Effector memory CD4-positive, alpha-beta T cell (primary cell): ENCODE measurements around the gene SPECC1L.

ENCODE experiments used
- DNase-seq, 3 donors: peaks; one replicate each; pipeline ENCODE4 v3.0.0-alpha.2; 2020
- H3K27ac ChIP-seq: 2 replicates; pipeline ENCODE4 v1.7.0; 2013; ENCODE audit warnings: mild to moderate bottlenecking, low read length, moderate library complexity; ENCODE audit not compliant: insufficient read depth, poor library complexity, severe bottlenecking
- H3K27me3 ChIP-seq: replicated peaks from 2 replicates; pipeline ENCODE4 v1.7.0; 2013; ENCODE audit warnings: mild to moderate bottlenecking, low read length; ENCODE audit not compliant: insufficient read depth, control insufficient read depth, poor library complexity, severe bottlenecking
- H3K36me3 ChIP-seq: 2 replicates; pipeline ENCODE4 v1.7.0; 2013; ENCODE audit warnings: mild to moderate bottlenecking, low read length, moderate library complexity; ENCODE audit not compliant: control insufficient read depth, insufficient read depth
- H3K4me1 ChIP-seq: 2 replicates; pipeline ENCODE4 v1.7.0; 2013; ENCODE audit warnings: low read length, mild to moderate bottlenecking; ENCODE audit not compliant: control insufficient read depth, insufficient read depth, poor library complexity, severe bottlenecking
- H3K4me3 ChIP-seq: 2 replicates; pipeline ENCODE4 v1.7.0; 2013; ENCODE audit warnings: low read length, low read depth, mild to moderate bottlenecking; ENCODE audit not compliant: insufficient read depth, poor library complexity, severe bottlenecking
- H3K9me3 ChIP-seq: 2 replicates; pipeline ENCODE4 v1.7.0; 2013; ENCODE audit warnings: mild to moderate bottlenecking, low read length, moderate library complexity; ENCODE audit not compliant: control insufficient read depth

SPECC1L gene

GRCh38 chr22:24409707-24410106 lies 139.1 kb downstream of the SPECC1L start:
- no peaks in the 10 kb centered on the region for H3K9me3 ChIP-seq
- no peaks in the 10 kb centered on the region for H3K27me3 ChIP-seq
- DNase-seq: no peak
- no peaks in the 10 kb centered on the region for H3K4me1 ChIP-seq
- no peak overlapping the region for H3K4me3 ChIP-seq
- no peak overlapping the region for H3K27ac ChIP-seq
- H3K36me3 ChIP-seq: peaks cover 24% of the 10 kb centered on the region

- DNase-seq: no peak
- Histone ChIP-seq H3K4me1 (no peaks in the 10 kb centered on the region), H3K4me3 (no peak overlapping the region), H3K27ac (peak overlapping the region; percentile 4), H3K9me3 (no peaks in the 10 kb centered on the region), H3K36me3 (peaks cover 29% of the 10 kb centered on the region), H3K27me3 (no peaks in the 10 kb centered on the region)
These were observed 139.7 kb downstream of the SPECC1L start for GRCh38 chr22:24410110-24410856.

- Histone ChIP-seq H3K4me1 (no peaks in the 10 kb centered on the region), H3K27ac (no peak overlapping the region), H3K4me3 (no peak overlapping the region), H3K27me3 (no peaks in the 10 kb centered on the region), H3K36me3 (peaks cover 31% of the 10 kb centered on the region), H3K9me3 (no peaks in the 10 kb centered on the region)
- no peak for DNase-seq
These were observed 140.8 kb downstream of the SPECC1L start for GRCh38 chr22:24411256-24412004.

GRCh38 chr22:24412274-24412673 lies 141.6 kb downstream of the SPECC1L start:
- Histone ChIP-seq H3K4me3 (no peak overlapping the region), H3K9me3 (no peaks in the 10 kb centered on the region), H3K27ac (no peak overlapping the region), H3K36me3 (peaks cover 31% of the 10 kb centered on the region), H3K4me1 (no peaks in the 10 kb centered on the region), H3K27me3 (no peaks in the 10 kb centered on the region)
- no peak for DNase-seq

GRCh38 chr22:24413271-24413670 lies 142.6 kb downstream of the SPECC1L start:
- no peak overlapping the region for H3K4me3 ChIP-seq
- H3K36me3 ChIP-seq: peaks cover 31% of the 10 kb centered on the region
- H3K27ac ChIP-seq: no peak overlapping the region
- no peaks in the 10 kb centered on the region for H3K4me1 ChIP-seq
- no peak for DNase-seq
- no peaks in the 10 kb centered on the region for H3K9me3 ChIP-seq
- H3K27me3 ChIP-seq: no peaks in the 10 kb centered on the region

GRCh38 chr22:24413736-24414385 lies 143.2 kb downstream of the SPECC1L start:
- Histone ChIP-seq H3K27me3 (no peaks in the 10 kb centered on the region), H3K27ac (no peak overlapping the region), H3K4me3 (no peak overlapping the region), H3K9me3 (no peaks in the 10 kb centered on the region), H3K36me3 (peaks cover 30% of the 10 kb centered on the region), H3K4me1 (no peaks in the 10 kb centered on the region)
- no peak for DNase-seq

- Histone ChIP-seq H3K4me1 (no peaks in the 10 kb centered on the region), H3K27me3 (no peaks in the 10 kb centered on the region), H3K4me3 (no peak overlapping the region)
These were observed 143.9 kb downstream of the SPECC1L start for GRCh38 chr22:24414523-24414922.

GRCh38 chr22:24414984-24415945 lies 144.6 kb downstream of the SPECC1L start:
- H3K27ac ChIP-seq: no peak overlapping the region

More at GRCh38 chr22:24414523-24414922, 143.9 kb downstream of the SPECC1L start:
- DNase-seq: no peak
- Histone ChIP-seq H3K27ac (no peak overlapping the region), H3K9me3 (no peaks in the 10 kb centered on the region), H3K36me3 (peaks cover 26% of the 10 kb centered on the region)

GRCh38 chr22:24416095-24416494 lies 145.5 kb downstream of the SPECC1L start:
- H3K27me3 ChIP-seq: no peaks in the 10 kb centered on the region
- H3K27ac ChIP-seq: no peak overlapping the region
- no peak for DNase-seq
- no peaks in the 10 kb centered on the region for H3K9me3 ChIP-seq
- H3K4me3 ChIP-seq: no peak overlapping the region
- H3K36me3 ChIP-seq: peaks cover 26% of the 10 kb centered on the region
- no peaks in the 10 kb centered on the region for H3K4me1 ChIP-seq

More at GRCh38 chr22:24414984-24415945, 144.6 kb downstream of the SPECC1L start:
- Histone ChIP-seq H3K4me3 (no peak overlapping the region), H3K36me3 (peaks cover 26% of the 10 kb centered on the region), H3K4me1 (no peaks in the 10 kb centered on the region), H3K9me3 (no peaks in the 10 kb centered on the region), H3K27me3 (no peaks in the 10 kb centered on the region)
- no peak for DNase-seq
